OCI-LY1 (cell line): ENCODE measurements around the gene MAGED2.

Experiments used
- H2AFZ ChIP-seq: fragments of 200-600 bp; sonication (generic), shearing (Covaris generic); 2 replicates; pipeline ENCODE4 v1.6.0; 2014; ENCODE audit warnings: antibody characterized with exemption, mild to moderate bottlenecking, low read length
- H3F3A ChIP-seq: fragments of 200-600 bp; sonication (generic), shearing (Covaris generic); 2 replicates; pipeline ENCODE4 v1.6.0; 2014; ENCODE audit warnings: mild to moderate bottlenecking, antibody characterized with exemption, low read length, moderate library complexity; ENCODE audit not compliant: insufficient read depth
- H3K27ac ChIP-seq: fragments of 200-600 bp; sonication (generic); 2 replicates; pipeline ENCODE4 v1.5.1; 2014; ENCODE audit warnings: low read length, mixed run types, mild to moderate bottlenecking, low read depth; ENCODE audit not compliant: poor library complexity, severe bottlenecking
- H3K27me3 ChIP-seq: fragments of 200-600 bp; sonication (generic); 2 replicates; pipeline ENCODE4 v1.6.0; 2014; ENCODE audit warnings: antibody characterized with exemption, mild to moderate bottlenecking, low read length, moderate library complexity; ENCODE audit not compliant: insufficient read depth
- H3K36me3 ChIP-seq: fragments of 200-600 bp; sonication (generic); 2 replicates; pipeline ENCODE4 v1.6.1; 2014; ENCODE audit warnings: mild to moderate bottlenecking, antibody characterized with exemption, low read length, moderate library complexity, mixed read lengths; ENCODE audit not compliant: insufficient read depth
- H3K4me1 ChIP-seq: fragments of 200-600 bp; sonication (generic); 2 replicates; pipeline ENCODE4 v1.5.1; 2014; ENCODE audit warnings: mild to moderate bottlenecking, low read length, moderate library complexity; ENCODE audit not compliant: insufficient read depth, severe bottlenecking
- H3K4me2 ChIP-seq: fragments of 200-600 bp; sonication (generic), shearing (Covaris generic); 2 replicates; pipeline ENCODE4 v1.6.1; 2014; ENCODE audit warnings: low read length
- H3K4me3 ChIP-seq: fragments of 200-600 bp; sonication (generic); 2 replicates; pipeline ENCODE4 v1.5.1; 2014; ENCODE audit warnings: low read length, low read depth, mild to moderate bottlenecking, mixed read lengths; ENCODE audit not compliant: poor library complexity, severe bottlenecking
- H3K79me2 ChIP-seq: fragments of 200-600 bp; shearing (Covaris generic); 2 replicates; pipeline ENCODE4 v1.6.1; 2016; ENCODE audit warnings: mixed run types, low read length, mixed read lengths; ENCODE audit not compliant: insufficient read depth
- H3K9ac ChIP-seq: fragments of 200-600 bp; sonication (generic), shearing (Covaris generic); 2 replicates; pipeline ENCODE4 v1.6.1; 2014; ENCODE audit warnings: mild to moderate bottlenecking, low read length, mixed read lengths
- H3K9me2 ChIP-seq: fragments of 200-600 bp; sonication (generic), shearing (Covaris generic); 2 replicates; pipeline ENCODE4 v1.6.1; 2014; ENCODE audit warnings: low read depth, mild to moderate bottlenecking, low read length, mixed read lengths
- H3K9me3 ChIP-seq: fragments of 200-600 bp; shearing (Covaris generic); 2 replicates; pipeline ENCODE4 v1.6.1; 2014; ENCODE audit warnings: low read length, mixed read lengths
- H4K20me1 ChIP-seq: fragments of 200-600 bp; sonication (generic), shearing (Covaris generic); 2 replicates; pipeline ENCODE4 v1.6.0; 2016; ENCODE audit warnings: mild to moderate bottlenecking, low read length; ENCODE audit not compliant: insufficient read depth
- CTCF ChIP-seq: fragments of 200-600 bp; sonication (generic), shearing (Covaris generic); IDR thresholded peaks from 2 replicates; pipeline ENCODE4 v1.5.1; 2017; ENCODE audit warnings: mild to moderate bottlenecking, antibody characterized with exemption, low read length, moderate library complexity, mixed read lengths
- EZH2 ChIP-seq: fragments of 200-600 bp; sonication (generic), shearing (Covaris generic); IDR thresholded peaks from 2 replicates; pipeline ENCODE4 v1.8.0; 2017; ENCODE audit warnings: borderline replicate concordance, mixed run types, mild to moderate bottlenecking, antibody characterized with exemption, low read length, moderate library complexity, mixed read lengths

The MAGED2 gene

GRCh38 chrX:54821310-54821709 is 13.8 kb downstream of the MAGED2 start:
- no peak overlapping the region for H2AFZ ChIP-seq
- no peak overlapping the region for H3K9ac ChIP-seq
- H3K36me3 ChIP-seq, result no peaks in the 10 kb centered on the region
- TF ChIP-seq EZH2, result no peak
- TF ChIP-seq CTCF, result no peak
- H3K79me2 ChIP-seq, result no peaks in the 10 kb centered on the region
- H4K20me1 ChIP-seq, result no peaks in the 10 kb centered on the region
- H3K4me2 ChIP-seq, result no peak overlapping the region
- H3F3A ChIP-seq, result no peaks in the 10 kb centered on the region
- no peak overlapping the region for H3K27ac ChIP-seq
- no peaks in the 10 kb centered on the region for H3K9me3 ChIP-seq
- H3K4me1 ChIP-seq, result no peaks in the 10 kb centered on the region
- H3K27me3 ChIP-seq, result no peaks in the 10 kb centered on the region
- H3K9me2 ChIP-seq, result no peaks in the 10 kb centered on the region
- H3K4me3 ChIP-seq, result no peak overlapping the region

GRCh38 chrX:54824195-54824594 is 16.6 kb downstream of the MAGED2 start:
- no peak overlapping the region for H3K4me2 ChIP-seq
- no peaks in the 10 kb centered on the region for H4K20me1 ChIP-seq
- H3K27ac ChIP-seq, result no peak overlapping the region
- no peak overlapping the region for H3K4me3 ChIP-seq
- H3K4me1 ChIP-seq, result no peaks in the 10 kb centered on the region
- no peak overlapping the region for H2AFZ ChIP-seq
- H3F3A ChIP-seq, result no peaks in the 10 kb centered on the region
- no peaks in the 10 kb centered on the region for H3K79me2 ChIP-seq
- H3K9me3 ChIP-seq, result no peaks in the 10 kb centered on the region
- TF ChIP-seq CTCF, result no peak
- no peak for TF ChIP-seq EZH2
- H3K36me3 ChIP-seq, result no peaks in the 10 kb centered on the region
- no peak overlapping the region for H3K9ac ChIP-seq
- H3K9me2 ChIP-seq, result no peaks in the 10 kb centered on the region
- no peaks in the 10 kb centered on the region for H3K27me3 ChIP-seq

GRCh38 chrX:54824722-54825121 is 17.2 kb downstream of the MAGED2 start:
- no peak overlapping the region for H3K4me3 ChIP-seq
- no peak overlapping the region for H3K4me2 ChIP-seq
- H3F3A ChIP-seq, result no peaks in the 10 kb centered on the region
- no peaks in the 10 kb centered on the region for H3K4me1 ChIP-seq
- no peaks in the 10 kb centered on the region for H3K9me2 ChIP-seq
- no peaks in the 10 kb centered on the region for H3K79me2 ChIP-seq
- no peaks in the 10 kb centered on the region for H4K20me1 ChIP-seq
- no peak for TF ChIP-seq EZH2
- no peak for TF ChIP-seq CTCF
- H3K9me3 ChIP-seq, result no peaks in the 10 kb centered on the region
- H2AFZ ChIP-seq, result no peak overlapping the region
- H3K27ac ChIP-seq, result no peak overlapping the region
- no peak overlapping the region for H3K9ac ChIP-seq
- H3K36me3 ChIP-seq, result no peaks in the 10 kb centered on the region
- H3K27me3 ChIP-seq, result no peaks in the 10 kb centered on the region
